GM23338 (cell line): ENCODE measurements around the gene TEKT3.

Source experiments
- EZH2 ChIP-seq: fragments of 200-600 bp; sonication (generic); IDR thresholded peaks from one replicate; pipeline ENCODE4 v1.8.0; 2017; ENCODE audit warnings: antibody characterized with exemption, mild to moderate bottlenecking, low read depth; ENCODE audit not compliant: unreplicated experiment
- EZH2phosphoT487 ChIP-seq: fragments of 200-600 bp; sonication (generic); IDR thresholded peaks from one replicate; pipeline ENCODE4 v1.8.1; 2018; ENCODE audit warnings: antibody characterized with exemption; ENCODE audit not compliant: unreplicated experiment
- POLR2AphosphoS5 ChIP-seq: IDR thresholded peaks from 2 replicates; pipeline ENCODE4 v1.6.1; 2016; ENCODE audit warnings: antibody characterized with exemption, low read depth
- TF ChIP-seq, protein P1 (sequence below), 2 experiments: fragments of 200-600 bp in 1 of 2; sonication (generic) in 1 of 2; conservative IDR thresholded peaks; 2 replicates each; pipeline versions ENCODE4 v1.5.1 to v1.6.1; 2016 to 2017; ENCODE audit warnings: antibody characterized with exemption in 2 of 2, low read depth in 2 of 2, mild to moderate bottlenecking in 2 of 2, moderate library complexity in 1 of 2
- TF ChIP-seq, protein P2 (sequence below): IDR thresholded peaks from one replicate; pipeline ENCODE4 v1.6.1; 2018; ENCODE audit warnings: antibody characterized with exemption; ENCODE audit not compliant: unreplicated experiment
- TF ChIP-seq, protein P3 (sequence below): IDR thresholded peaks from 2 replicates; pipeline ENCODE4 v1.6.1; 2016; ENCODE audit warnings: antibody characterized with exemption

DNA sequence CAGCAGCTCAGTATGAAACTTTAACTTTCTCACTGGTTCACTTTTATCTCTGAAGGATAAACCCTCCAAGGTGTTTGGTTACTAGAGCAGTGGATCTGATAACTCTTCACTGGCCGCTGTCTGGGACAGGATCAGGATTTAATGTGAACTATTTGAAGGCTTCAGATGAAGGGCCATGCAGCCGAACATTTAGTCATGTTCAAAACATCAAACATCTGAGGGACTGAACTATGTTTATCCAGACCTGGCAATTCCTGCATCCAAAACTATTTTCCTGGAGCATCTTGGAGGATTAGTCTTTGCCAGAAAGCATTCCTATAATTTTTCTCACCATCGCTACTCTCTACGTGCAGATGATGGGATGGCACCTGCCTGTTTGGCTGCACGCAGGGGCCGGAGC is 55.9 kb downstream of the TEKT3 start:
- no peak for TF ChIP-seq EZH2
- TF ChIP-seq, protein P1, sequence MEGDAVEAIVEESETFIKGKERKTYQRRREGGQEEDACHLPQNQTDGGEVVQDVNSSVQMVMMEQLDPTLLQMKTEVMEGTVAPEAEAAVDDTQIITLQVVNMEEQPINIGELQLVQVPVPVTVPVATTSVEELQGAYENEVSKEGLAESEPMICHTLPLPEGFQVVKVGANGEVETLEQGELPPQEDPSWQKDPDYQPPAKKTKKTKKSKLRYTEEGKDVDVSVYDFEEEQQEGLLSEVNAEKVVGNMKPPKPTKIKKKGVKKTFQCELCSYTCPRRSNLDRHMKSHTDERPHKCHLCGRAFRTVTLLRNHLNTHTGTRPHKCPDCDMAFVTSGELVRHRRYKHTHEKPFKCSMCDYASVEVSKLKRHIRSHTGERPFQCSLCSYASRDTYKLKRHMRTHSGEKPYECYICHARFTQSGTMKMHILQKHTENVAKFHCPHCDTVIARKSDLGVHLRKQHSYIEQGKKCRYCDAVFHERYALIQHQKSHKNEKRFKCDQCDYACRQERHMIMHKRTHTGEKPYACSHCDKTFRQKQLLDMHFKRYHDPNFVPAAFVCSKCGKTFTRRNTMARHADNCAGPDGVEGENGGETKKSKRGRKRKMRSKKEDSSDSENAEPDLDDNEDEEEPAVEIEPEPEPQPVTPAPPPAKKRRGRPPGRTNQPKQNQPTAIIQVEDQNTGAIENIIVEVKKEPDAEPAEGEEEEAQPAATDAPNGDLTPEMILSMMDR (conservative IDR thresholded peaks at IDR 0.05; ENCODE audit: low read depth in 2 of 2) = no peak
- TF ChIP-seq, protein P2, sequence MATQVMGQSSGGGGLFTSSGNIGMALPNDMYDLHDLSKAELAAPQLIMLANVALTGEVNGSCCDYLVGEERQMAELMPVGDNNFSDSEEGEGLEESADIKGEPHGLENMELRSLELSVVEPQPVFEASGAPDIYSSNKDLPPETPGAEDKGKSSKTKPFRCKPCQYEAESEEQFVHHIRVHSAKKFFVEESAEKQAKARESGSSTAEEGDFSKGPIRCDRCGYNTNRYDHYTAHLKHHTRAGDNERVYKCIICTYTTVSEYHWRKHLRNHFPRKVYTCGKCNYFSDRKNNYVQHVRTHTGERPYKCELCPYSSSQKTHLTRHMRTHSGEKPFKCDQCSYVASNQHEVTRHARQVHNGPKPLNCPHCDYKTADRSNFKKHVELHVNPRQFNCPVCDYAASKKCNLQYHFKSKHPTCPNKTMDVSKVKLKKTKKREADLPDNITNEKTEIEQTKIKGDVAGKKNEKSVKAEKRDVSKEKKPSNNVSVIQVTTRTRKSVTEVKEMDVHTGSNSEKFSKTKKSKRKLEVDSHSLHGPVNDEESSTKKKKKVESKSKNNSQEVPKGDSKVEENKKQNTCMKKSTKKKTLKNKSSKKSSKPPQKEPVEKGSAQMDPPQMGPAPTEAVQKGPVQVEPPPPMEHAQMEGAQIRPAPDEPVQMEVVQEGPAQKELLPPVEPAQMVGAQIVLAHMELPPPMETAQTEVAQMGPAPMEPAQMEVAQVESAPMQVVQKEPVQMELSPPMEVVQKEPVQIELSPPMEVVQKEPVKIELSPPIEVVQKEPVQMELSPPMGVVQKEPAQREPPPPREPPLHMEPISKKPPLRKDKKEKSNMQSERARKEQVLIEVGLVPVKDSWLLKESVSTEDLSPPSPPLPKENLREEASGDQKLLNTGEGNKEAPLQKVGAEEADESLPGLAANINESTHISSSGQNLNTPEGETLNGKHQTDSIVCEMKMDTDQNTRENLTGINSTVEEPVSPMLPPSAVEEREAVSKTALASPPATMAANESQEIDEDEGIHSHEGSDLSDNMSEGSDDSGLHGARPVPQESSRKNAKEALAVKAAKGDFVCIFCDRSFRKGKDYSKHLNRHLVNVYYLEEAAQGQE = no peak
- no peak for TF ChIP-seq POLR2AphosphoS5
- no peak for TF ChIP-seq EZH2phosphoT487
- TF ChIP-seq, protein P3, sequence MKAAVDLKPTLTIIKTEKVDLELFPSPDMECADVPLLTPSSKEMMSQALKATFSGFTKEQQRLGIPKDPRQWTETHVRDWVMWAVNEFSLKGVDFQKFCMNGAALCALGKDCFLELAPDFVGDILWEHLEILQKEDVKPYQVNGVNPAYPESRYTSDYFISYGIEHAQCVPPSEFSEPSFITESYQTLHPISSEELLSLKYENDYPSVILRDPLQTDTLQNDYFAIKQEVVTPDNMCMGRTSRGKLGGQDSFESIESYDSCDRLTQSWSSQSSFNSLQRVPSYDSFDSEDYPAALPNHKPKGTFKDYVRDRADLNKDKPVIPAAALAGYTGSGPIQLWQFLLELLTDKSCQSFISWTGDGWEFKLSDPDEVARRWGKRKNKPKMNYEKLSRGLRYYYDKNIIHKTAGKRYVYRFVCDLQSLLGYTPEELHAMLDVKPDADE = no peak
